Mammary epithelial cell (primary cell): ENCODE results near the gene ATP6V1G3.

Experiments
- CTCF ChIP-seq, 2 donors: IDR thresholded peaks in 1 of 2; conservative IDR thresholded peaks in 1 of 2; 2 replicates each; pipeline ENCODE4 v1.5.1; 2011 to 2012; ENCODE audit warnings: inconsistent platforms in 2 of 2, low read length in 2 of 2, mild to moderate bottlenecking in 2 of 2, control low read depth in 1 of 2, low read depth in 1 of 2; ENCODE audit not compliant: insufficient read depth in 1 of 2; ENCODE audit errors: extremely low read depth in 1 of 2
- EZH2 ChIP-seq: IDR thresholded peaks from 2 replicates; pipeline ENCODE4 v1.6.1; 2012; ENCODE audit warnings: low read length, inconsistent platforms, borderline replicate concordance

GRCh38 chr1:198498103-198498385, 42.4 kb downstream of the ATP6V1G3 start:
- TF ChIP-seq EZH2, result no peak
- TF ChIP-seq CTCF (conservative IDR thresholded peaks at IDR 0.05 in 1 of 2, IDR thresholded peaks at IDR 0.05 in 1 of 2; ENCODE audit: extremely low read depth in 1 of 2, insufficient read depth in 1 of 2, low read depth in 1 of 2, low read length in 2 of 2), result no peak
